ENCODE data around the gene GLYR1.

Gene GLYR1

GRCh38 chr16:4879049-4879448 lies 32.0 kb upstream of the GLYR1 start:
- DNase-seq, result no peak

GRCh38 chr16:4877380-4877685 lies 30.2 kb upstream of the GLYR1 start:
- DNase-seq, result no peak

GRCh38 chr16:4876646-4877379 lies 29.7 kb upstream of the GLYR1 start:
- no peak for DNase-seq

GRCh38 chr16:4874666-4875065 lies 27.6 kb upstream of the GLYR1 start:
- no peak for DNase-seq

- no peak for DNase-seq
These were observed 26.0 kb upstream of the GLYR1 start for GRCh38 chr16:4873091-4873490.

- no peak for DNase-seq
These were observed 24.0 kb upstream of the GLYR1 start for GRCh38 chr16:4871071-4871470.

GRCh38 chr16:4870138-4870671 lies 23.1 kb upstream of the GLYR1 start:
- no peak for DNase-seq

- DNase-seq, result no peak
These were observed 22.2 kb upstream of the GLYR1 start for GRCh38 chr16:4869147-4869805.

- DNase-seq, result no peak
These were observed 21.4 kb upstream of the GLYR1 start for GRCh38 chr16:4868535-4868934.

GRCh38 chr16:4868026-4868425 lies 20.9 kb upstream of the GLYR1 start:
- DNase-seq, result no peak

GRCh38 chr16:4866586-4866985 lies 19.5 kb upstream of the GLYR1 start:
- DNase-seq, result no peak

- no peak for DNase-seq
These were observed 18.3 kb upstream of the GLYR1 start for GRCh38 chr16:4865231-4865860.

GRCh38 chr16:4864728-4865127 lies 17.6 kb upstream of the GLYR1 start:
- DNase-seq, result no peak

GRCh38 chr16:4862639-4863038 lies 15.6 kb upstream of the GLYR1 start:
- DNase-seq, result no peak

GRCh38 chr16:4860727-4861342 lies 13.7 kb upstream of the GLYR1 start:
- no peak for DNase-seq

GRCh38 chr16:4859900-4860255 lies 12.8 kb upstream of the GLYR1 start:
- no peak for DNase-seq

- no peak for DNase-seq
These were observed 12.3 kb upstream of the GLYR1 start for GRCh38 chr16:4859190-4859899.

- no peak for DNase-seq
These were observed 8.7 kb upstream of the GLYR1 start for GRCh38 chr16:4855804-4856203.

- DNase-seq, result no peak
These were observed 8.3 kb upstream of the GLYR1 start for GRCh38 chr16:4855371-4855770.

GRCh38 chr16:4852221-4852872 lies 5.3 kb upstream of the GLYR1 start:
- no peak for DNase-seq

- DNase-seq, result no peak
These were observed 3.1 kb upstream of the GLYR1 start for GRCh38 chr16:4850211-4850610.

GRCh38 chr16:4847774-4848587 lies 893 bp upstream of the GLYR1 start:
- DNase-seq, result no peak

All from NCI-H510A (cell line).